GM12878 (cell line): ENCODE data around the gene CBFB. TPM values are rescaled to one million over a fixed set of nuclear protein-coding genes. Genes with fewer than 3 reads are reported as not detected.

Source experiments
- ATAC-seq: fragments of 200-7000 bp; cut with Tn5 transposase; 3 replicates; pipeline ENCODE4 v1.9.1; 2020; ENCODE audit warnings: mild to moderate bottlenecking, moderate library complexity
- BruUV-seq: library from RNA; stranded (reverse); fragments of 400-500 nt; replicated peaks from 2 replicates; lab custom pipeline; 2021; lab: Mats Ljungman, UMichigan
- CTCF ChIA-PET: fragments of 300-600 bp; sonication (Branson Sonifier 250); formaldehyde crosslinking; extraction: SDS; loops from one replicate; lab custom pipeline; 2021; ENCODE audit warnings: inconsistent platforms; lab: Yijun Ruan, JAX
- POLR2A ChIA-PET: fragments of 350-600 bp; formaldehyde crosslinking; extraction: SDS; loops from one replicate; lab custom pipeline; 2021; ENCODE audit warnings: inconsistent platforms; lab: Charles Lee
- RAD21 ChIA-PET: fragments of 300-600 bp; sonication (Branson Sonifier 250); formaldehyde crosslinking; loops from one replicate; lab custom pipeline; 2023; ENCODE audit warnings: antibody characterized with exemption; ENCODE audit not compliant: unreplicated experiment; lab: Charles Lee
- SMC1A ChIA-PET: fragments of 300-600 bp; sonication (Branson Sonifier 250); formaldehyde crosslinking; loops from one replicate; lab custom pipeline; 2023; ENCODE audit not compliant: unreplicated experiment, uncharacterized antibody; lab: Charles Lee
- DNase-seq: peaks from one replicate; pipeline ENCODE4 v3.0.0-alpha.2; 2011; ENCODE audit warnings: low read depth, low spot score
- FAIRE-seq: peaks from 3 replicates; lab custom pipeline; 2011; peaks lifted over from hg19 to GRCh38; lab: Jason Lieb, UNC
- H2AFZ ChIP-seq: 2 replicates; pipeline ENCODE4 v1.6.0; 2011; ENCODE audit warnings: low read depth, low read length, control low read depth; ENCODE audit not compliant: control insufficient read depth
- H3K27ac ChIP-seq: 2 replicates; pipeline ENCODE4 v1.5.1; 2011; ENCODE audit warnings: control low read depth; ENCODE audit not compliant: control insufficient read depth, insufficient read depth
- H3K27me3 ChIP-seq, 2 experiments: replicated peaks in 1 of 2; 2 replicates each; pipeline versions ENCODE4 v1.6.0 to v1.6.1; 2011; ENCODE audit warnings: low read length in 1 of 2; ENCODE audit not compliant: control insufficient read depth in 2 of 2, insufficient read depth in 2 of 2
- H3K36me3 ChIP-seq, 2 experiments: 2 replicates each; pipeline ENCODE4 v1.5.1; 2011; ENCODE audit warnings: low read length in 1 of 2; ENCODE audit not compliant: control insufficient read depth in 2 of 2, insufficient read depth in 2 of 2
- H3K4me1 ChIP-seq: 2 replicates; pipeline ENCODE4 v1.6.1; 2011; ENCODE audit warnings: mild to moderate bottlenecking, low read length, moderate library complexity, mixed read lengths; ENCODE audit not compliant: control insufficient read depth, insufficient read depth
- H3K4me2 ChIP-seq: 2 replicates; pipeline ENCODE4 v1.6.0; 2011; ENCODE audit warnings: control low read depth; ENCODE audit not compliant: control insufficient read depth, insufficient read depth
- H3K4me3 ChIP-seq: fragments of 200-600 bp; sonication (generic); 2 replicates; pipeline ENCODE4 v1.5.1; 2016
- H3K79me2 ChIP-seq: 2 replicates; pipeline ENCODE4 v1.6.0; 2011; ENCODE audit warnings: low read length; ENCODE audit not compliant: control insufficient read depth, insufficient read depth
- H3K9ac ChIP-seq: 2 replicates; pipeline ENCODE4 v1.8.0; 2011; ENCODE audit warnings: low read length, control low read depth, mixed read lengths; ENCODE audit not compliant: control insufficient read depth, insufficient read depth
- H3K9me3 ChIP-seq: replicated peaks from 3 replicates; pipeline ENCODE4 v1.5.1; 2011; ENCODE audit warnings: mild to moderate bottlenecking, low read length; ENCODE audit not compliant: control insufficient read depth, insufficient read depth
- H4K20me1 ChIP-seq: 2 replicates; pipeline ENCODE4 v1.6.0; 2011; ENCODE audit not compliant: control insufficient read depth, insufficient read depth
- BCL11A ChIP-seq: IDR thresholded peaks from 2 replicates; pipeline ENCODE4 v1.6.1; 2011; ENCODE audit warnings: low read depth, low read length
- ESRRA ChIP-seq: IDR thresholded peaks from 2 replicates; pipeline ENCODE4 v1.6.1; 2012; ENCODE audit warnings: mild to moderate bottlenecking, low read length, improper control_type of control experiment
- HCFC1 ChIP-seq: fragments of 150-350 bp; IDR thresholded peaks from 2 replicates; pipeline ENCODE4 v1.6.1; 2014; ENCODE audit warnings: low read length
- HDAC2 ChIP-seq: fragments of 200-600 bp; sonication (generic); IDR thresholded peaks from 2 replicates; pipeline ENCODE4 v1.6.1; 2017
- KDM1A ChIP-seq: fragments of 200-600 bp; sonication (generic); IDR thresholded peaks from 2 replicates; pipeline ENCODE4 v1.6.1; 2016; ENCODE audit warnings: borderline replicate concordance
- KLF5 ChIP-seq: fragments of 450-650 bp; IDR thresholded peaks from 2 replicates; pipeline ENCODE4 v1.6.1; 2014; ENCODE audit warnings: mild to moderate bottlenecking; ENCODE audit not compliant: partially characterized antibody
- RCOR1 ChIP-seq: conservative IDR thresholded peaks from 2 replicates; pipeline ENCODE4 v1.6.1; 2012; ENCODE audit warnings: low read depth, low read length, improper control_type of control experiment
- SIN3A ChIP-seq: IDR thresholded peaks from 2 replicates; pipeline ENCODE4 v1.6.1; 2012; ENCODE audit warnings: low read depth, low read length, improper control_type of control experiment
- SP1 ChIP-seq: IDR thresholded peaks from one replicate; pipeline ENCODE4 v1.6.1; 2011; ENCODE audit warnings: low read depth, low read length
- STAT1 ChIP-seq: fragments of 450-650 bp; conservative IDR thresholded peaks from 2 replicates; pipeline ENCODE4 v1.6.1; 2014; ENCODE audit warnings: antibody characterized with exemption, mild to moderate bottlenecking
- TCF3 ChIP-seq: IDR thresholded peaks from 2 replicates; pipeline ENCODE4 v1.6.1; 2012; ENCODE audit warnings: low read depth, mild to moderate bottlenecking, low read length, borderline replicate concordance; ENCODE audit not compliant: insufficient read depth
- ZNF217 ChIP-seq: fragments of 450-650 bp; IDR thresholded peaks from 2 replicates; pipeline ENCODE4 v1.6.1; 2017; ENCODE audit warnings: antibody characterized with exemption, mild to moderate bottlenecking
- WGBS: methylation state at CpG from one replicate; pipeline ENCODE4 v1.1.6; 2016; ENCODE audit warnings: low lambda C conversion rate; ENCODE audit not compliant: insufficient replicate concordance, insufficient coverage; ENCODE audit errors: missing lambda C conversion rate; 5-methylcytosine and 5-hydroxymethylcytosine counted together
- in situ Hi-C: fragments of 300-500 bp; cut with MboI; formaldehyde crosslinking; loops from 9 replicates; pipeline ENCODE4 v1.14.3; 2018; ENCODE audit warnings: mixed read lengths
- intact Hi-C: fragments of 100-400 bp; cut with micrococcal nuclease; formaldehyde crosslinking; loops from one replicate; pipeline ENCODE4 v1.14.2; 2022; ENCODE audit not compliant: unreplicated experiment
- polyA plus RNA-seq, 11 experiments: library from polyadenylated mRNA; depleted of rRNA in 4 of 11; unstranded in 6 of 11; stranded (reverse) in 5 of 11; fragments of >200 nt; fragmentation: Nextera tagmentation in 4 of 11; fragmentation: Illumina TruSeq in 1 of 11; extraction: Ambion mirVana in 4 of 11; extraction: Trizol in 1 of 11; gene quantifications; 1 replicate in 1 of 11; 2 replicates in 10 of 11; pipeline versions ENCODE4 v1.2.1 to v1.2.3, GENCODE V29; 2011 to 2016; ENCODE audit warnings: inconsistent platforms in 2 of 11, missing spikeins in 2 of 11, low read depth in 1 of 11
- total RNA-seq, 4 experiments: library from RNA; depleted of rRNA in 3 of 4; stranded (reverse); fragments of >200 nt in 3 of 4; fragmentation: Illumina TruSeq in 1 of 4; extraction: Trizol in 1 of 4; gene quantifications; 2 replicates each; pipeline versions ENCODE4 v1.2.1 to v1.2.3, GENCODE V29; 2013 to 2021
- TF ChIP-seq, protein P1 (sequence below): IDR thresholded peaks from 2 replicates; pipeline ENCODE4 v1.6.1; 2012; ENCODE audit warnings: low read length, inconsistent platforms
- TF ChIP-seq, protein P2 (sequence below): IDR thresholded peaks from 2 replicates; pipeline ENCODE4 v1.6.1; 2012; ENCODE audit warnings: low read depth, low read length, improper control_type of control experiment
- TF ChIP-seq, protein P3 (sequence below): fragments of 450-650 bp; conservative IDR thresholded peaks from 2 replicates; pipeline ENCODE4 v1.6.1; 2017; ENCODE audit warnings: mild to moderate bottlenecking, moderate library complexity
- TF ChIP-seq, protein P4 (sequence below): IDR thresholded peaks from 2 replicates; pipeline ENCODE4 v1.6.1; 2011; ENCODE audit warnings: borderline replicate concordance, low read depth, mild to moderate bottlenecking, moderate library complexity, low read length; ENCODE audit not compliant: insufficient read depth, poor library complexity, severe bottlenecking

Gene CBFB
- total and polyA plus RNA-seq, 10 of the 15 experiments (the other 5 are each of a cell fraction or from before 2014, with no cell fraction given): 25.3 to 83.8 (median 65.7) TPM

DNA sequence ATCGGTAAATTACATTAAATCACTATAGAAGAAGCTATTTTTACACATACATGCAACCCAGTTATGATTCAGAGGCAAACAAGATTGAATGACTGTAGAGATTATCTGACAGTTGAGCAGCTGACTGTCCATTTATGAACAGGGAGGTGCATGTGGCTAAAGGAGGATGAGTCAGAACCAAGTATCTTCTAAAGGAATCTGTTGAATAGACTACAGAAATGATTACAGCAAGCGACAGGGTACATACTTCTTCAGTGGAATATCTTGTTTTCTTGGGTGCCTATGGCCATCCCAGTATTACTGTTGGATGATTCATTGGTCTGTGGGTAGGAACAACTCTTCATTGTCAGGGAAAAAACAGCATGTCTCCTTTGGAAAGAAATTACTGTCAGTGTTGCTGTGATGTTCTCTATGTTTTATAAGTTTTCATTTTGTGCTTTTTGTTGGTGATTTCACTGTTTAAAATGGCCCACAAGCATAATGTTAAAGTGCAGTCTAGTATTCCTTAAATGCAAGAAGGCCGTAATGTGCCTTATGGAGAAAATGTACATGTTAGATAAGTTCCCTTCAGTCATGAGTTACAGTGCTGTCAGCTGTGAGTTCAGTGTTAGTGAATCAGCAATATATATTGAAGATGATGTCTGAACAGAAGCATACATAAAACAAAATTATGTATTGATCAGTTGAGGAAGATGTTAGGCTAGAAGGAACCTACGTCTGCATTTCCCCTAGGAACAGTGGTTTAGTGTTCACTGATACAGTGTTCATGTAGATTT lies 27.0 kb downstream of the CBFB start:
- ChIA-PET CTCF (interaction anchor here (0.7 to 1.5 kb wide), 2 partner anchors 11 to 99 kb away, joined by 4 to 5 read pairs; no protein-coding TSS in a partner anchor), POLR2A (interaction anchor here (1.0 kb wide), 1 partner anchor 26 kb away, joined by 3 read pairs; no protein-coding TSS in a partner anchor), SMC1A (interaction anchor here (1.1 to 1.6 kb wide), 3 partner anchors 12 to 25 kb away, joined by 3 to 7 read pairs (median 6); no protein-coding TSS in a partner anchor), RAD21 (interaction anchor here (0.5 kb wide), 1 partner anchor 27 kb away, joined by 3 read pairs; no protein-coding TSS in a partner anchor)
- Histone ChIP-seq H3K9me3 (peaks cover 2% of the 10 kb centered on the region; the same call in 1 of the 3 replicates), H4K20me1 (no peaks in the 10 kb centered on the region), H3K4me3 (no peak overlapping the region), H3K4me1 (peaks cover 4% of the 10 kb centered on the region), H3K27me3 (no peaks in the 10 kb centered on the region), H3K4me2 (no peak overlapping the region), H3K36me3 (peaks cover 0 to 10% of the 10 kb centered on the region in 2 experiments; a peak in 2 of 4 replicates), H3K27ac (peak overlapping the region; percentile 48; the same call in 1 of the 2 replicates), H3K79me2 (peaks cover 47% of the 10 kb centered on the region), H3K9ac (no peak overlapping the region), H2AFZ (no peak overlapping the region)
- in situ Hi-C loops (no loop called here), intact Hi-C loops (no loop called here)
- ATAC-seq: peak; percentile 77
- FAIRE-seq: no peak
- WGBS: 43% methylated on average over 4 of the region's 4 CpGs
- DNase-seq: no peak
- BruUV-seq: no TSS peak
- TF ChIP-seq SP1 (no peak), BCL11A (peak; percentile 19; the same call in 1 of the 2 replicates), ESRRA (no peak), RCOR1 (no peak), HDAC2 (no peak), KDM1A (no peak), HCFC1 (no peak), STAT1 (no peak), TCF3 (no peak), SIN3A (no peak), ZNF217 (no peak), KLF5 (no peak)
- TF ChIP-seq, protein P1, sequence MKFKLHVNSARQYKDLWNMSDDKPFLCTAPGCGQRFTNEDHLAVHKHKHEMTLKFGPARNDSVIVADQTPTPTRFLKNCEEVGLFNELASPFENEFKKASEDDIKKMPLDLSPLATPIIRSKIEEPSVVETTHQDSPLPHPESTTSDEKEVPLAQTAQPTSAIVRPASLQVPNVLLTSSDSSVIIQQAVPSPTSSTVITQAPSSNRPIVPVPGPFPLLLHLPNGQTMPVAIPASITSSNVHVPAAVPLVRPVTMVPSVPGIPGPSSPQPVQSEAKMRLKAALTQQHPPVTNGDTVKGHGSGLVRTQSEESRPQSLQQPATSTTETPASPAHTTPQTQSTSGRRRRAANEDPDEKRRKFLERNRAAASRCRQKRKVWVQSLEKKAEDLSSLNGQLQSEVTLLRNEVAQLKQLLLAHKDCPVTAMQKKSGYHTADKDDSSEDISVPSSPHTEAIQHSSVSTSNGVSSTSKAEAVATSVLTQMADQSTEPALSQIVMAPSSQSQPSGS: peak; percentile 41; the same call in 1 of the 2 replicates
- TF ChIP-seq, protein P2, sequence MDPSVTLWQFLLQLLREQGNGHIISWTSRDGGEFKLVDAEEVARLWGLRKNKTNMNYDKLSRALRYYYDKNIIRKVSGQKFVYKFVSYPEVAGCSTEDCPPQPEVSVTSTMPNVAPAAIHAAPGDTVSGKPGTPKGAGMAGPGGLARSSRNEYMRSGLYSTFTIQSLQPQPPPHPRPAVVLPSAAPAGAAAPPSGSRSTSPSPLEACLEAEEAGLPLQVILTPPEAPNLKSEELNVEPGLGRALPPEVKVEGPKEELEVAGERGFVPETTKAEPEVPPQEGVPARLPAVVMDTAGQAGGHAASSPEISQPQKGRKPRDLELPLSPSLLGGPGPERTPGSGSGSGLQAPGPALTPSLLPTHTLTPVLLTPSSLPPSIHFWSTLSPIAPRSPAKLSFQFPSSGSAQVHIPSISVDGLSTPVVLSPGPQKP: no peak
- TF ChIP-seq, protein P3, sequence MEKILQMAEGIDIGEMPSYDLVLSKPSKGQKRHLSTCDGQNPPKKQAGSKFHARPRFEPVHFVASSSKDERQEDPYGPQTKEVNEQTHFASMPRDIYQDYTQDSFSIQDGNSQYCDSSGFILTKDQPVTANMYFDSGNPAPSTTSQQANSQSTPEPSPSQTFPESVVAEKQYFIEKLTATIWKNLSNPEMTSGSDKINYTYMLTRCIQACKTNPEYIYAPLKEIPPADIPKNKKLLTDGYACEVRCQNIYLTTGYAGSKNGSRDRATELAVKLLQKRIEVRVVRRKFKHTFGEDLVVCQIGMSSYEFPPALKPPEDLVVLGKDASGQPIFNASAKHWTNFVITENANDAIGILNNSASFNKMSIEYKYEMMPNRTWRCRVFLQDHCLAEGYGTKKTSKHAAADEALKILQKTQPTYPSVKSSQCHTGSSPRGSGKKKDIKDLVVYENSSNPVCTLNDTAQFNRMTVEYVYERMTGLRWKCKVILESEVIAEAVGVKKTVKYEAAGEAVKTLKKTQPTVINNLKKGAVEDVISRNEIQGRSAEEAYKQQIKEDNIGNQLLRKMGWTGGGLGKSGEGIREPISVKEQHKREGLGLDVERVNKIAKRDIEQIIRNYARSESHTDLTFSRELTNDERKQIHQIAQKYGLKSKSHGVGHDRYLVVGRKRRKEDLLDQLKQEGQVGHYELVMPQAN: no peak
- TF ChIP-seq, protein P4, sequence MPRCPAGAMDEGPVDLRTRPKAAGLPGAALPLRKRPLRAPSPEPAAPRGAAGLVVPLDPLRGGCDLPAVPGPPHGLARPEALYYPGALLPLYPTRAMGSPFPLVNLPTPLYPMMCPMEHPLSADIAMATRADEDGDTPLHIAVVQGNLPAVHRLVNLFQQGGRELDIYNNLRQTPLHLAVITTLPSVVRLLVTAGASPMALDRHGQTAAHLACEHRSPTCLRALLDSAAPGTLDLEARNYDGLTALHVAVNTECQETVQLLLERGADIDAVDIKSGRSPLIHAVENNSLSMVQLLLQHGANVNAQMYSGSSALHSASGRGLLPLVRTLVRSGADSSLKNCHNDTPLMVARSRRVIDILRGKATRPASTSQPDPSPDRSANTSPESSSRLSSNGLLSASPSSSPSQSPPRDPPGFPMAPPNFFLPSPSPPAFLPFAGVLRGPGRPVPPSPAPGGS: no peak
